Type B pancreatic cell (in vitro differentiated cells): ENCODE data around the gene BFSP1. TPM values are rescaled to one million over a fixed set of nuclear protein-coding genes. Genes with fewer than 3 reads are reported as not detected.

Experiments used
- DNase-seq: peaks from one replicate; pipeline ENCODE4 v3.0.0; 2021; ENCODE audit warnings: mixed read lengths; ENCODE audit not compliant: unreplicated experiment; ENCODE audit errors: extremely low spot score
- H3K27ac Mint-ChIP-seq: 2 replicates; pipeline ENCODE4 v1.8.0; 2021; ENCODE audit warnings: mild to moderate bottlenecking, mixed read lengths
- H3K27me3 Mint-ChIP-seq: 2 replicates; pipeline ENCODE4 v1.8.0; 2021; ENCODE audit warnings: mixed read lengths
- H3K36me3 Mint-ChIP-seq: 2 replicates; pipeline ENCODE4 v1.8.0; 2021; ENCODE audit warnings: mixed read lengths
- H3K4me1 Mint-ChIP-seq: one replicate; pipeline ENCODE4 v1.8.0; 2021; ENCODE audit warnings: mixed read lengths; ENCODE audit not compliant: unreplicated experiment
- H3K4me3 Mint-ChIP-seq: 2 replicates; pipeline ENCODE4 v1.8.0; 2021; ENCODE audit warnings: mild to moderate bottlenecking, mixed read lengths
- H3K9me3 Mint-ChIP-seq: 2 replicates; pipeline ENCODE4 v1.8.0; 2021; ENCODE audit warnings: mixed read lengths
- CTCF ChIP-seq: fragments of 200-600 bp; sonication (generic); conservative IDR thresholded peaks from 2 replicates; pipeline ENCODE4 v1.5.0; 2021; ENCODE audit warnings: antibody characterized with exemption, mild to moderate bottlenecking
- total RNA-seq: library from RNA; stranded (reverse); gene quantifications from 2 replicates; pipeline ENCODE4 v1.2.1, GENCODE V29; 2021; ENCODE audit warnings: low replicate concordance

BFSP1 gene
- total RNA-seq, 1 donor from 2014 or later = 1.9 TPM

- no peak for DNase-seq
Measured at GRCh38 chr20:17495826-17496225, 35.4 kb downstream of the BFSP1 start.

GRCh38 chr20:17494201-17494600 is 37.0 kb downstream of the BFSP1 start:
- no peak for DNase-seq
- Mint-ChIP-seq H3K4me3 (no peak overlapping the region), H3K36me3 (no peaks in the 10 kb centered on the region), H3K27me3 (peaks cover 3% of the 10 kb centered on the region), H3K4me1 (no peaks in the 10 kb centered on the region), H3K27ac (no peak overlapping the region), H3K9me3 (no peaks in the 10 kb centered on the region)
- no peak for TF ChIP-seq CTCF

More at GRCh38 chr20:17495826-17496225, 35.4 kb downstream of the BFSP1 start:
- no peak overlapping the region for H3K27ac Mint-ChIP-seq
- H3K9me3 Mint-ChIP-seq = no peaks in the 10 kb centered on the region
- no peaks in the 10 kb centered on the region for H3K36me3 Mint-ChIP-seq
- no peaks in the 10 kb centered on the region for H3K27me3 Mint-ChIP-seq
- TF ChIP-seq CTCF = no peak
- no peaks in the 10 kb centered on the region for H3K4me1 Mint-ChIP-seq
- H3K4me3 Mint-ChIP-seq = no peak overlapping the region

- H3K4me3 Mint-ChIP-seq = no peak overlapping the region
- H3K36me3 Mint-ChIP-seq = no peaks in the 10 kb centered on the region
- peaks cover 3% of the 10 kb centered on the region for H3K27me3 Mint-ChIP-seq
- DNase-seq = no peak
- no peak for TF ChIP-seq CTCF
- H3K27ac Mint-ChIP-seq = no peak overlapping the region
- H3K9me3 Mint-ChIP-seq = no peaks in the 10 kb centered on the region
- no peaks in the 10 kb centered on the region for H3K4me1 Mint-ChIP-seq
Measured at GRCh38 chr20:17493173-17493572, 38.0 kb downstream of the BFSP1 start.

GRCh38 chr20:17491488-17491887 is 39.7 kb downstream of the BFSP1 start:
- no peak for TF ChIP-seq CTCF

GRCh38 chr20:17491041-17491440 is 40.1 kb downstream of the BFSP1 start:
- no peak overlapping the region for H3K27ac Mint-ChIP-seq
- no peaks in the 10 kb centered on the region for H3K9me3 Mint-ChIP-seq
- peaks cover 12% of the 10 kb centered on the region for H3K27me3 Mint-ChIP-seq
- no peak for DNase-seq
- TF ChIP-seq CTCF = no peak
- H3K4me1 Mint-ChIP-seq = no peaks in the 10 kb centered on the region
- no peak overlapping the region for H3K4me3 Mint-ChIP-seq
- H3K36me3 Mint-ChIP-seq = no peaks in the 10 kb centered on the region

More at GRCh38 chr20:17491488-17491887, 39.7 kb downstream of the BFSP1 start:
- Mint-ChIP-seq H3K9me3 (no peaks in the 10 kb centered on the region), H3K27me3 (peaks cover 10% of the 10 kb centered on the region), H3K36me3 (no peaks in the 10 kb centered on the region), H3K4me1 (no peaks in the 10 kb centered on the region), H3K27ac (no peak overlapping the region), H3K4me3 (no peak overlapping the region)
- no peak for DNase-seq

GRCh38 chr20:17490501-17490900 is 40.7 kb downstream of the BFSP1 start:
- no peaks in the 10 kb centered on the region for H3K9me3 Mint-ChIP-seq
- TF ChIP-seq CTCF = no peak
- H3K27ac Mint-ChIP-seq = no peak overlapping the region
- DNase-seq = no peak
- no peaks in the 10 kb centered on the region for H3K4me1 Mint-ChIP-seq
- H3K27me3 Mint-ChIP-seq = peaks cover 13% of the 10 kb centered on the region
- no peaks in the 10 kb centered on the region for H3K36me3 Mint-ChIP-seq
- H3K4me3 Mint-ChIP-seq = no peak overlapping the region
